K562 (cell line): ENCODE results near the gene DENND5B. TPM values are rescaled to one million over a fixed set of nuclear protein-coding genes. Genes with fewer than 3 reads are reported as not detected.
"Not testable (repeated sequence)": the region's sequence is repeated elsewhere in the genome, so short reads cannot be mapped to it uniquely, and the experiment has no call there.

Source experiments
- ATAC-seq: fragments of 200-7000 bp; cut with Tn5 transposase; 3 replicates; pipeline ENCODE4 v1.9.1; 2020; ENCODE audit warnings: moderate library complexity
- BruUV-seq: library from RNA; stranded (reverse); fragments of 400-500 nt; replicated peaks from 2 replicates; lab custom pipeline; 2021; lab: Mats Ljungman, UMichigan
- CTCF ChIA-PET: fragments of 300-600 bp; formaldehyde crosslinking; extraction: SDS; loops from one replicate; lab custom pipeline; 2021; ENCODE audit warnings: low intra/inter-chr PET ratio; lab: Yijun Ruan, JAX
- POLR2A ChIA-PET: fragments of 300-600, 350-650 bp; sonication (Branson Sonifier 250); formaldehyde crosslinking; extraction: SDS; loops from one replicate; lab custom pipeline; 2021; ENCODE audit warnings: antibody characterized with exemption, inconsistent platforms; lab: Yijun Ruan, JAX
- DNase-seq, 4 experiments: peaks; one replicate each; pipeline versions ENCODE4 v3.0.0 to v3.0.0-alpha.2; 2011 to 2018; ENCODE audit warnings: low spot score in 3 of 4, mixed read lengths in 3 of 4; ENCODE audit errors: extremely low read depth in 1 of 4
- FAIRE-seq: peaks from 2 replicates; lab custom pipeline; 2011; peaks lifted over from hg19 to GRCh38; lab: Jason Lieb, UNC
- H2AFZ ChIP-seq: 2 replicates; pipeline ENCODE4 v1.6.0; 2011; ENCODE audit warnings: low read depth, low read length, control low read depth, inconsistent platforms
- H3K27ac ChIP-seq: fragments of 200-600 bp; 3 replicates; pipeline ENCODE4 v1.8.0; 2011; ENCODE audit warnings: low read depth, mild to moderate bottlenecking, control low read depth, inconsistent platforms, low read length, moderate library complexity, mixed read lengths; ENCODE audit errors: extremely low read depth
- H3K27me3 ChIP-seq, 2 experiments: fragments of 300-600 bp in 1 of 2; 2 replicates in 1 of 2; 3 replicates in 1 of 2; pipeline versions ENCODE4 v1.6.0 to v1.8.0; 2011; ENCODE audit warnings: inconsistent platforms in 2 of 2, low read length in 2 of 2, mild to moderate bottlenecking in 1 of 2, mixed read lengths in 1 of 2, moderate library complexity in 1 of 2; ENCODE audit not compliant: control insufficient read depth in 2 of 2, insufficient read depth in 2 of 2
- H3K36me3 ChIP-seq: fragments of 300-600 bp; 3 replicates; pipeline ENCODE4 v1.8.0; 2011; ENCODE audit warnings: mild to moderate bottlenecking, low read length, inconsistent platforms; ENCODE audit not compliant: control insufficient read depth, insufficient read depth
- H3K4me1 ChIP-seq, 2 experiments: fragments of 200-600 bp in 1 of 2; replicated peaks in 1 of 2; 2 replicates in 1 of 2; 3 replicates in 1 of 2; pipeline versions ENCODE4 v1.5.1 to v1.8.0; 2011; ENCODE audit warnings: inconsistent platforms in 2 of 2, low read length in 2 of 2, mild to moderate bottlenecking in 1 of 2, mixed read lengths in 1 of 2, moderate library complexity in 1 of 2; ENCODE audit not compliant: control insufficient read depth in 2 of 2, insufficient read depth in 2 of 2
- H3K4me2 ChIP-seq: 2 replicates; pipeline ENCODE4 v1.6.1; 2011; ENCODE audit warnings: low read length, control low read depth, inconsistent platforms, mixed read lengths; ENCODE audit not compliant: insufficient read depth
- H3K4me3 ChIP-seq: fragments of 200-600 bp; sonication (generic), shearing (Covaris generic); 2 replicates; pipeline ENCODE4 v1.5.1; 2016; ENCODE audit warnings: control low read depth, inconsistent platforms
- H3K79me2 ChIP-seq: fragments of 200-600 bp; 3 replicates; pipeline ENCODE4 v1.8.0; 2011; ENCODE audit warnings: low read length, inconsistent platforms; ENCODE audit not compliant: control insufficient read depth, insufficient read depth
- H3K9ac ChIP-seq, 2 experiments: 2 replicates each; pipeline versions ENCODE4 v1.6.0 to v1.6.1; 2011; ENCODE audit warnings: low read depth in 2 of 2, low read length in 2 of 2, control low read depth in 1 of 2, inconsistent platforms in 1 of 2, mild to moderate bottlenecking in 1 of 2, mixed read lengths in 1 of 2; ENCODE audit not compliant: insufficient read depth in 1 of 2
- H3K9me1 ChIP-seq: one replicate; pipeline ENCODE4 v1.6.0; 2011; ENCODE audit warnings: inconsistent platforms, mild to moderate bottlenecking, low read length, moderate library complexity; ENCODE audit not compliant: control insufficient read depth, insufficient read depth
- H3K9me3 ChIP-seq: replicated peaks from 2 replicates; pipeline ENCODE4 v1.5.1; 2011; ENCODE audit warnings: low read depth, low read length, inconsistent platforms; ENCODE audit not compliant: control insufficient read depth, insufficient read depth
- H4K20me1 ChIP-seq: replicated peaks from 2 replicates; pipeline ENCODE4 v1.6.1; 2011; ENCODE audit warnings: low read length, inconsistent platforms, mixed read lengths; ENCODE audit not compliant: control insufficient read depth, insufficient read depth
- CBX3 ChIP-seq, 2 experiments: IDR thresholded peaks; 1 replicate in 1 of 2; 2 replicates in 1 of 2; pipeline ENCODE4 v1.6.1; 2012; ENCODE audit warnings: inconsistent platforms in 2 of 2, low read length in 2 of 2, borderline replicate concordance in 1 of 2, control low read depth in 1 of 2
- TRIM24 ChIP-seq, 2 experiments: fragments of 450-650 bp; IDR thresholded peaks; 2 replicates each; pipeline ENCODE4 v1.6.1; 2016
- TRIM28 ChIP-seq: fragments of 450-650 bp; IDR thresholded peaks from 2 replicates; pipeline ENCODE4 v1.6.1; 2017
- XRCC3 ChIP-seq: fragments of 450-650 bp; IDR thresholded peaks from 2 replicates; pipeline ENCODE4 v1.6.1; 2017; ENCODE audit warnings: mild to moderate bottlenecking, moderate library complexity
- ZEB2 ChIP-seq: fragments of 450-650 bp; IDR thresholded peaks from 2 replicates; pipeline ENCODE4 v1.6.1; 2016
- ZNF561 ChIP-seq: fragments of 450-650 bp; formaldehyde crosslinking; conservative IDR thresholded peaks from 2 replicates; pipeline ENCODE4 v1.4.0; 2020; ENCODE audit warnings: mild to moderate bottlenecking, moderate library complexity
- WGBS: fragments of 100-300 bp; shearing (Covaris generic); methylation state at CpG from one replicate; pipeline ENCODE4 v1.1.6; 2016; ENCODE audit warnings: low coverage, mixed read lengths; ENCODE audit not compliant: insufficient coverage; ENCODE audit errors: missing lambda C conversion rate; 5-methylcytosine and 5-hydroxymethylcytosine counted together
- in situ Hi-C: fragments of 300-500 bp; cut with MboI; formaldehyde crosslinking; loops from 4 replicates; pipeline ENCODE4 v1.15.0; 2018; ENCODE audit warnings: inconsistent platforms, mixed read lengths
- intact Hi-C: fragments of 100-400 bp; cut with micrococcal nuclease; formaldehyde crosslinking; loops from 2 replicates; pipeline ENCODE4 v1.14.2; 2022
- polyA plus RNA-seq, 8 experiments: library from polyadenylated mRNA; depleted of rRNA in 4 of 8; stranded (reverse) in 5 of 8; unstranded in 3 of 8; fragments of >200 nt; fragmentation: Nextera tagmentation in 2 of 8; fragmentation: Illumina TruSeq in 1 of 8; extraction: Ambion mirVana in 2 of 8; extraction: Trizol in 1 of 8; gene quantifications; 2 replicates each; pipeline versions ENCODE4 v1.2.1 to v1.2.3, GENCODE V29; 2011 to 2014; ENCODE audit warnings: inconsistent platforms in 1 of 8, missing spikeins in 1 of 8
- total RNA-seq, 7 experiments: library from RNA; depleted of rRNA in 6 of 7; stranded (reverse); fragments of >200 nt in 6 of 7; fragmentation: Illumina TruSeq in 2 of 7; extraction: Trizol in 2 of 7; gene quantifications; 2 replicates each; pipeline versions ENCODE4 v1.2.1 to v1.2.3, GENCODE V29; 2011 to 2021; ENCODE audit warnings: low replicate concordance in 1 of 7
- TF ChIP-seq, protein P1 (sequence below): fragments of 450-650 bp; IDR thresholded peaks from 2 replicates; pipeline ENCODE4 v1.6.1; 2018; ENCODE audit warnings: mild to moderate bottlenecking, low read depth; ENCODE audit not compliant: partially characterized antibody

DENND5B gene
- total and polyA plus RNA-seq, 9 of the 15 experiments (the other 6 are each of a cell fraction or from before 2014, with no cell fraction given): 0.99 to 6.0 (median 3.6) TPM

DNA sequence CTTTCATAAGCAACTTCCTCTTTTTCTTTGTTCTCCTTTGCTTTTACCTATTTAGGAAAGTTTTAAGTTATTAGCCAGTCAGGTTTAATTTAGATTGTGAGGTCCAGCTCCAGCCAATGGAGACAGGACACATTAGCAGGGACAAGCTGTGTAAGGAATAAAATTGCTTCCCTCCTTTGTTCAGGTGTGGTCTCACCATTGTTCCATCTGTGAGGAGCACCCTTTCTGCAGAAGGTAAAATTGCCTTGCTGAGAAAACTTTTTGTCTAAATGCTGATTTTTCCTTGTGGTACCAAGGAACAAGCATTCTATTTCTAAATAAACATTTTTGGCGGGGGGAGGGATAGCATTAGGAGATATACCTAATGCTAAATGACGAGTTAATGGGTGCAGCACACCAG, 17.4 kb upstream of the DENND5B start:
- DNase-seq, intact Hi-C loops, H3K27me3 ChIP-seq, ATAC-seq, H3K36me3 ChIP-seq, CTCF ChIA-PET, H3K9me3 ChIP-seq, H2AFZ ChIP-seq, H3K4me3 ChIP-seq, H3K27ac ChIP-seq, H3K79me2 ChIP-seq, in situ Hi-C loops, H3K9me1 ChIP-seq, H4K20me1 ChIP-seq, H3K4me2 ChIP-seq, H3K9ac ChIP-seq, H3K4me1 ChIP-seq, POLR2A ChIA-PET, BruUV-seq: not testable (repeated sequence)
- WGBS: 0% methylated on average over 2 of the region's 2 CpGs
- FAIRE-seq: peak; percentile 35
- TF ChIP-seq CBX3 (IDR thresholded peaks at IDR 0.05; ENCODE audit: borderline replicate concordance in 1 of 2, low read length in 2 of 2) (peak in 1 of 2 experiments; percentile 59; a peak in 1 of 3 replicates), ZNF561 (CRISPR knock-in tag) (peak; percentile 92), XRCC3 (peak; percentile 78; the same call in 1 of the 2 replicates), TRIM28 (peak; percentile 97), ZEB2 (peak; percentile 71), TRIM24 (IDR thresholded peaks at IDR 0.05) (0 out of 4 replicates have a peak, but pooled peaks of 1 of the 2 experiments have one; percentile 34)
- TF ChIP-seq, protein P1, sequence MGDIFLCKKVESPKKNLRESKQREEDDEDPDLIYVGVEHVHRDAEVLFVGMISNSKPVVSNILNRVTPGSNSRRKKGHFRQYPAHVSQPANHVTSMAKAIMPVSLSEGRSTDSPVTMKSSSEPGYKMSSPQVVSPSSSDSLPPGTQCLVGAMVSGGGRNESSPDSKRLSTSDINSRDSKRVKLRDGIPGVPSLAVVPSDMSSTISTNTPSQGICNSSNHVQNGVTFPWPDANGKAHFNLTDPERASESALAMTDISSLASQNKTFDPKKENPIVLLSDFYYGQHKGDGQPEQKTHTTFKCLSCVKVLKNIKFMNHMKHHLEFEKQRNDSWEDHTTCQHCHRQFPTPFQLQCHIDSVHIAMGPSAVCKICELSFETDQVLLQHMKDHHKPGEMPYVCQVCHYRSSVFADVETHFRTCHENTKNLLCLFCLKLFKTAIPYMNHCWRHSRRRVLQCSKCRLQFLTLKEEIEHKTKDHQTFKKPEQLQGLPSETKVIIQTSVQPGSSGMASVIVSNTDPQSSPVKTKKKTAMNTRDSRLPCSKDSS: peak; percentile 97
